ENCODE results near the gene PRKACG.

DNA sequence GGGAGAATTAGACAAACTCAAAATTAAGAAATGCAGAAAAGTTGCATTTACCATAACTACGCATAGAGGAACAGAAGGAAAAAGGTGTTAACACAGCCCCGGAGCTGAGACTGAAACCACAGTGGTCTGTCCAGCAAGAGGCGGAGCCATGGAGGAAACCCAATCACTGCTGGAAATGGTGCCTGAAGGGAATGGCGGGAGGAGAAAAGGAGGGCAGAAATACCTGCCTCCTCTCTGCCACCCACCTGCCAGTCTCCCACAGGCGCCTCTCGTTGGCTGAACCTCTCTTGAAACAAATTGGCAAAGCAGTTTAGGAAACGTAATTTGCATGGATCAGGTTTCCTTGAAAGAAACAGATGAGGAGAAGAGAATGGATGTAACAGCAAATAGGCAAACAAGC lies 9.7 kb upstream of the PRKACG start:
- TF ChIP-seq CTCF (IDR thresholded peaks at IDR 0.05) (no peak), ZFX (IDR thresholded peaks at IDR 0.05; ENCODE audit: borderline replicate concordance) (no peak)
